Psoas muscle (tissue), 8 donors: Measurements from ENCODE around the gene GRK5. TPM values are rescaled to one million over a fixed set of nuclear protein-coding genes. Genes with fewer than 3 reads are reported as not detected.

Experiments
- ATAC-seq, 4 donors: fragments of 200-7000 bp; cut with Tn5 transposase; one replicate each; pipeline ENCODE4 v1.9.1; 2020; ENCODE audit warnings: moderate library complexity in 3 of 4, mild to moderate bottlenecking in 2 of 4
- DNase-seq, 2 donors: peaks; one replicate each; pipeline ENCODE4 v3.0.0-alpha.2; 2020
- H3K27ac ChIP-seq: fragments of 200-600 bp; one replicate; pipeline ENCODE4 v1.8.0; 2022
- H3K27me3 ChIP-seq, 3 donors: fragments of 200-600 bp in 1 of 3; one replicate each; pipeline versions ENCODE4 v1.6.1 to v1.8.0; 2013 to 2022; ENCODE audit warnings: low read length in 2 of 3, mild to moderate bottlenecking in 2 of 3, moderate library complexity in 1 of 3; ENCODE audit not compliant: insufficient read depth in 3 of 3
- H3K36me3 ChIP-seq, 2 donors: fragments of 200-600 bp in 1 of 2; one replicate each; pipeline versions ENCODE4 v1.6.1 to v1.8.0; 2013 to 2022; ENCODE audit warnings: low read depth in 1 of 2, mild to moderate bottlenecking in 1 of 2, moderate library complexity in 1 of 2; ENCODE audit not compliant: insufficient read depth in 1 of 2
- H3K4me1 ChIP-seq: fragments of 200-600 bp; one replicate; pipeline ENCODE4 v1.8.0; 2022
- H3K4me3 ChIP-seq: fragments of 200-600 bp; one replicate; pipeline ENCODE4 v1.8.0; 2022; ENCODE audit warnings: mild to moderate bottlenecking
- H3K9me3 ChIP-seq: fragments of 200-600 bp; one replicate; pipeline ENCODE4 v1.8.0; 2022
- CTCF ChIP-seq: fragments of 200-600 bp; IDR thresholded peaks from one replicate; pipeline ENCODE4 v1.8.0; 2022; ENCODE audit warnings: antibody characterized with exemption
- WGBS, 3 donors: extraction: QIAGEN DNeasy Blood & Tissue Kit; methylation state at CpG; one replicate each; pipeline versions ENCODE4 v1.1.6 to v1.1.7; 2013; 5-methylcytosine and 5-hydroxymethylcytosine counted together
- intact Hi-C, 2 donors: fragments of 100-400 bp; cut with DNase I; formaldehyde crosslinking; loops; one replicate each; pipeline versions ENCODE4 v1.11.0 to v1.14.2; 2022
- polyA plus RNA-seq, 3 donors: library from polyadenylated mRNA; stranded (reverse); fragments of 200-250 nt; gene quantifications; one replicate each; pipeline ENCODE4 v1.2.3, GENCODE V29; 2013
- total RNA-seq, 4 donors: library from RNA; stranded (reverse); fragmentation: NEBNext Ultra II Directional in 2 of 4; extraction: Animal tissue kit (Norgen Biotek cat#: 25700) in 2 of 4; gene quantifications; one replicate each; pipeline versions ENCODE4 v1.2.1 to v1.2.4, GENCODE V29; 2021 to 2023
- donor health status: healthy with polysubstance abuse.
- donor health status: DM: no; HTN: no; CAD: no; lungs with moderate emphysema.
- donor health status: Bipolar disorder and iron deficiency.
- donor health status: healthy.
- donor health status: DM: yes; HTN: yes; CAD: no.
- donor health status: DM: no; HTN: no; CAD: no.
- donor health status: DM: no; HTN: no; CAD: no.
- donor health status: DM: yes; HTN: yes; CAD: no.

The GRK5 gene
- total and polyA plus RNA-seq, 7 donors = 7.0 to 15.5 (median 8.0) TPM

DNA sequence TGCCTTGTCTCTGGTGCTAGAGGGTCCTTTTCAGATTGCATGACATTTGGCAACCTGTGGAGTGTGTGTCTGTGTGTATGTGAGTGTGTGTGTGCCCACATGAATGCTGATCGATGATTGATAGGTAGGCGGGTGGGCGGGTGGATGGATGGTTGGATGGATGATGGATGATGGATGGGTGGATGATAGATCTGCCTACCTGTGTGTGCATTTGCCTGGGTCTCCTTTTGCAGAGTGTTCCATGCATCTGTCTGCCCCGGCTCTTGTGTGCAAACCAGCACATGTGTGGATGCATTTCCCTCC, 235.3 kb downstream of the GRK5 start:
- ATAC-seq = no peak
- peaks cover 0 to 4% (median 0%) of the 10 kb centered on the region in 3 donors for H3K27me3 ChIP-seq
- H3K4me3 ChIP-seq = no peak overlapping the region
- no peaks in the 10 kb centered on the region for H3K36me3 ChIP-seq
- DNase-seq = no peak
- no peak for TF ChIP-seq CTCF
- H3K27ac ChIP-seq = no peak overlapping the region
- H3K9me3 ChIP-seq = no peaks in the 10 kb centered on the region
- intact Hi-C loops = no loop called here
- 87 to 95% (median 88%) methylated on average over 4 of the region's 4 CpGs for WGBS, 3 donors
- H3K4me1 ChIP-seq = no peaks in the 10 kb centered on the region

DNA sequence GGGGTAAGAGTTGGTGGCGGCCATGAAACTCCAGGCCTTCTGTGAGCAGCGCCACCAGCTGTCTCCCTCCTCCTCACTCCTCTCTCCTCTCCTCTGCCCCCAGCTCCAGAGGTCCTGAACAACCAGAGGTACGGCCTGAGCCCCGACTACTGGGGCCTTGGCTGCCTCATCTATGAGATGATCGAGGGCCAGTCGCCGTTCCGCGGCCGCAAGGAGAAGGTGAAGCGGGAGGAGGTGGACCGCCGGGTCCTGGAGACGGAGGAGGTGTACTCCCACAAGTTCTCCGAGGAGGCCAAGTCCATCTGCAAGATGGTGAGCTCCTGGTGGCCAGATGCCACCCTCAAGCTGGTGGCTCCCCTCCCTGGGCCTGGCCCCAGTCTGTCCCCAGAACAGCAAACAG, 236.1 kb downstream of the GRK5 start:
- H3K27me3 ChIP-seq = peaks cover 0 to 4% (median 0%) of the 10 kb centered on the region in 3 donors
- no peak overlapping the region for H3K4me3 ChIP-seq
- WGBS, 3 donors = 93 to 98% (median 97%) methylated on average over 15 of the region's 15 CpGs
- ATAC-seq (no peak), DNase-seq (peak in 1 of 2 donors; percentile 46)
- H3K4me1 ChIP-seq = no peaks in the 10 kb centered on the region
- H3K9me3 ChIP-seq = no peaks in the 10 kb centered on the region
- TF ChIP-seq CTCF = no peak
- intact Hi-C loops = no loop called here
- no peaks in the 10 kb centered on the region for H3K36me3 ChIP-seq
- no peak overlapping the region for H3K27ac ChIP-seq

GRCh38 chr10:119443970-119444660, 236.7 kb downstream of the GRK5 start:
- no peak for TF ChIP-seq CTCF
- Histone ChIP-seq H3K4me1 (no peaks in the 10 kb centered on the region), H3K27ac (no peak overlapping the region), H3K4me3 (no peak overlapping the region), H3K36me3 (no peaks in the 10 kb centered on the region), H3K9me3 (no peaks in the 10 kb centered on the region), H3K27me3 (peaks cover 0 to 2% (median 0%) of the 10 kb centered on the region in 3 donors)
- peak in 1 of 2 donors; percentile 42 for DNase-seq
- 67 to 76% (median 68%) methylated on average over 12 of the region's 12 CpGs for WGBS, 3 donors
- no peak for ATAC-seq
- intact Hi-C loops = loop anchor here (2.0 kb wide), 2 partner anchors 241 to 245 kb away; no protein-coding TSS in a partner anchor

- Histone ChIP-seq H3K4me3 (no peak overlapping the region), H3K36me3 (no peaks in the 10 kb centered on the region), H3K4me1 (no peaks in the 10 kb centered on the region), H3K27ac (no peak overlapping the region), H3K9me3 (no peaks in the 10 kb centered on the region), H3K27me3 (peaks cover 0 to 2% (median 0%) of the 10 kb centered on the region in 3 donors)
- intact Hi-C loops = loop anchor here (2.0 to 5.0 kb wide), 3 partner anchors 242 to 1963 kb away; no protein-coding TSS in a partner anchor
- TF ChIP-seq CTCF = no peak
- peak in 1 of 4 donors; percentile 7 for ATAC-seq
- DNase-seq = no peak
- WGBS, 3 donors = 40 to 57% (median 53%) methylated on average over 10 of the region's 10 CpGs
These were observed 237.5 kb downstream of the GRK5 start for GRCh38 chr10:119444866-119445265.
